GM23338 (cell line): ENCODE data around the gene OR5K2. TPM values are rescaled to one million over a fixed set of nuclear protein-coding genes. Genes with fewer than 3 reads are reported as not detected.

Experiments
- ATAC-seq: fragments of 200-7000 bp; cut with Tn5 transposase; 3 replicates; pipeline ENCODE4 v1.9.1; 2020
- DNase-seq: peaks from one replicate; pipeline ENCODE4 v3.0.0-alpha.2; 2015; ENCODE audit warnings: low spot score
- H2AFZ ChIP-seq: fragments of 200-600 bp; sonication (generic); 2 replicates; pipeline ENCODE4 v1.8.0; 2016; ENCODE audit warnings: antibody characterized with exemption, mild to moderate bottlenecking, moderate library complexity
- H3F3A ChIP-seq: fragments of 200-600 bp; sonication (generic); replicated peaks from 2 replicates; pipeline ENCODE4 v1.8.0; 2017; ENCODE audit warnings: antibody characterized with exemption, mixed run types, low read depth
- H3K27ac ChIP-seq: fragments of 200-600 bp; sonication (generic); 2 replicates; pipeline ENCODE4 v1.6.1; 2016; ENCODE audit warnings: low read depth
- H3K27me3 ChIP-seq: fragments of 200-600 bp; sonication (generic); 2 replicates; pipeline ENCODE4 v1.8.0; 2016; ENCODE audit warnings: mild to moderate bottlenecking, mixed run types, moderate library complexity; ENCODE audit not compliant: insufficient read depth
- H3K36me3 ChIP-seq: fragments of 200-600 bp; sonication (generic); 2 replicates; pipeline ENCODE4 v1.8.0; 2016; ENCODE audit warnings: mild to moderate bottlenecking; ENCODE audit not compliant: insufficient read depth
- H3K4me1 ChIP-seq: fragments of 200-600 bp; sonication (generic); 2 replicates; pipeline ENCODE4 v1.8.0; 2016; ENCODE audit warnings: mild to moderate bottlenecking, moderate library complexity; ENCODE audit not compliant: insufficient read depth
- H3K4me2 ChIP-seq: fragments of 200-600 bp; sonication (generic); 2 replicates; pipeline ENCODE4 v1.7.1; 2017; ENCODE audit warnings: mixed run types
- H3K4me3 ChIP-seq: fragments of 200-600 bp; sonication (generic); 2 replicates; pipeline ENCODE4 v1.6.1; 2016; ENCODE audit warnings: mixed run types
- H3K79me2 ChIP-seq: fragments of 200-600 bp; sonication (generic); replicated peaks from 2 replicates; pipeline ENCODE4 v1.8.0; 2017; ENCODE audit warnings: mild to moderate bottlenecking; ENCODE audit not compliant: insufficient read depth
- H3K9me2 ChIP-seq: fragments of 200-600 bp; sonication (generic); 2 replicates; pipeline ENCODE4 v1.8.0; 2017; ENCODE audit not compliant: insufficient read depth
- H4K20me1 ChIP-seq: fragments of 200-600 bp; sonication (generic); replicated peaks from 2 replicates; pipeline ENCODE4 v1.8.0; 2017; ENCODE audit warnings: mild to moderate bottlenecking; ENCODE audit not compliant: insufficient read depth
- H3K27ac Mint-ChIP-seq: 2 replicates; pipeline ENCODE4 v1.8.0; 2020; ENCODE audit warnings: inconsistent platforms, mild to moderate bottlenecking, moderate library complexity, mixed read lengths
- H3K27me3 Mint-ChIP-seq: 3 replicates; pipeline ENCODE4 v1.8.0; 2022; ENCODE audit warnings: low read depth, mild to moderate bottlenecking, moderate library complexity, mixed read lengths, inconsistent platforms; ENCODE audit not compliant: insufficient read depth, poor library complexity
- H3K36me3 Mint-ChIP-seq: 3 replicates; pipeline ENCODE4 v1.8.0; 2021; ENCODE audit warnings: low read depth, mild to moderate bottlenecking, inconsistent platforms, moderate library complexity, mixed read lengths
- H3K4me1 Mint-ChIP-seq: 3 replicates; pipeline ENCODE4 v1.8.0; 2020; ENCODE audit warnings: mild to moderate bottlenecking, inconsistent platforms, mixed read lengths
- H3K4me3 Mint-ChIP-seq: 3 replicates; pipeline ENCODE4 v1.8.0; 2021; ENCODE audit warnings: moderate library complexity, mild to moderate bottlenecking, inconsistent platforms, mixed read lengths
- H3K9me3 Mint-ChIP-seq: 3 replicates; pipeline ENCODE4 v1.8.0; 2020; ENCODE audit warnings: moderate library complexity, mild to moderate bottlenecking, inconsistent platforms, mixed read lengths
- CREB1 ChIP-seq: fragments of 250-450 bp; sonication (Bioruptor Pico); IDR thresholded peaks from 2 replicates; pipeline ENCODE4 v1.5.0; 2020; ENCODE audit warnings: low read depth, mild to moderate bottlenecking, moderate library complexity
- EZH2 ChIP-seq: fragments of 200-600 bp; sonication (generic); IDR thresholded peaks from one replicate; pipeline ENCODE4 v1.8.0; 2017; ENCODE audit warnings: antibody characterized with exemption, mild to moderate bottlenecking, low read depth; ENCODE audit not compliant: unreplicated experiment
- NANOG ChIP-seq: IDR thresholded peaks from 2 replicates; pipeline ENCODE4 v1.6.1; 2016; ENCODE audit warnings: antibody characterized with exemption, borderline replicate concordance
- POLR2AphosphoS5 ChIP-seq: IDR thresholded peaks from 2 replicates; pipeline ENCODE4 v1.6.1; 2016; ENCODE audit warnings: antibody characterized with exemption, low read depth
- STAT1 ChIP-seq: IDR thresholded peaks from one replicate; pipeline ENCODE4 v1.6.1; 2016; ENCODE audit warnings: antibody characterized with exemption; ENCODE audit not compliant: unreplicated experiment
- ZNF114 ChIP-seq: fragments of 250-450 bp; sonication (Bioruptor Pico); IDR thresholded peaks from 2 replicates; pipeline ENCODE4 v1.5.0; 2020; ENCODE audit warnings: mild to moderate bottlenecking, moderate library complexity
- ZNF331 ChIP-seq: fragments of 250-450 bp; sonication (Bioruptor Pico); IDR thresholded peaks from 2 replicates; pipeline ENCODE4 v1.5.0; 2020; ENCODE audit warnings: low read depth, mild to moderate bottlenecking, moderate library complexity
- polyA plus RNA-seq: library from polyadenylated mRNA; unstranded; fragments of >200 nt; fragmentation: Nextera tagmentation; extraction: Ambion mirVana; gene quantifications from 2 replicates; pipeline ENCODE4 v1.2.1, GENCODE V29; 2016
- total RNA-seq: library from RNA; depleted of rRNA; stranded (reverse); fragments of >200 nt; shearing (Covaris generic); gene quantifications from 2 replicates; pipeline ENCODE4 v1.2.3, GENCODE V29; 2014
- TF ChIP-seq, protein P1 (sequence below): IDR thresholded peaks from 2 replicates; pipeline ENCODE4 v1.6.1; 2016; ENCODE audit warnings: antibody characterized with exemption
- TF ChIP-seq, protein P2 (sequence below), 2 experiments: fragments of 200-600 bp in 1 of 2; sonication (generic) in 1 of 2; conservative IDR thresholded peaks; 2 replicates each; pipeline versions ENCODE4 v1.5.1 to v1.6.1; 2016 to 2017; ENCODE audit warnings: antibody characterized with exemption in 2 of 2, low read depth in 2 of 2, mild to moderate bottlenecking in 2 of 2, moderate library complexity in 1 of 2
- TF ChIP-seq, protein P3 (sequence below): IDR thresholded peaks from one replicate; pipeline ENCODE4 v1.6.1; 2018; ENCODE audit warnings: antibody characterized with exemption; ENCODE audit not compliant: unreplicated experiment

OR5K2 gene
- total and polyA plus RNA-seq, 2 experiments from 2014 or later = not detected

DNA sequence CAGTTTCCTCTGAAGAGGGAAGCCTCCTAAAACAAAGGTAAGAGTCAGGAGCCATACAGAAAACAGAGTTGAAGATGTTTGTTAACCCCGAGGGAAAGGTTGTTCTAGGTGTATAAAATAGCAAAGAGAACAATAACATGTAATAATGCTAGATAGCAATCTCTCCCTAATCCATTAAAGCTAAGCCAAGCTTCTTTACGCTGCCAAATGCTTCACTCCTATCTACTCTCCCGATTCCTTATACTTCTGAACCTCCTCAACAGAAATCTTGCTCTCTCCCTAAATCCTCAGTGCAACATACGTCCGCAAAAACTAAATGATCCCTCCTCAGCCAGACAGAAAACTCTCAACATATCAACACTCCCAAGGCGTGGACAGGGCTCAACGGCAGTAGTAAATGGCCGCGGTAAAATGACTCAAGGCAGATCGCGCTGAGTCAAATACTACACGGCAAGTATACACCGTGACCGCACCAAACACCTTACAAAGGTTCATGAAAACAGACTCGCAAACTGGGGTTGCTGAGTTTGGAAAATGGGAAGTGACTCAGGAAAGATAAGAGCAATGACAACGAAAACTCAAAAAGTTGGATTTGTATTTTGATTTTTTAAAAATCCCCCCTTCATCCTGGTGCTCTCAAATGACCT is 24.5 kb downstream of the OR5K2 start:
- Histone ChIP-seq H3K27ac (peak overlapping the region; percentile 79), H3K4me3 (peak overlapping the region; percentile 93), H3K36me3 (peaks cover 3% of the 10 kb centered on the region; the same call in 1 of the 2 replicates), H3K4me2 (peak overlapping the region; percentile 93), H3K27me3 (no peaks in the 10 kb centered on the region), H4K20me1 (peaks cover 10% of the 10 kb centered on the region), H3K9me2 (no peaks in the 10 kb centered on the region), H2AFZ (0 out of 2 replicates have a peak overlapping the region, but pooled peaks have one; percentile 44), H3F3A (no peaks in the 10 kb centered on the region), H3K79me2 (peaks cover 49% of the 10 kb centered on the region), H3K4me1 (peaks cover 21% of the 10 kb centered on the region)
- ATAC-seq (peak; percentile 45), DNase-seq (peak; percentile 60)
- Mint-ChIP-seq H3K27ac (peak overlapping the region; percentile 97), H3K4me1 (peaks cover 27% of the 10 kb centered on the region), H3K4me3 (peak overlapping the region; percentile 94), H3K36me3 (peaks cover 30% of the 10 kb centered on the region), H3K9me3 (no peaks in the 10 kb centered on the region), H3K27me3 (no peaks in the 10 kb centered on the region)
- TF ChIP-seq, protein P1, sequence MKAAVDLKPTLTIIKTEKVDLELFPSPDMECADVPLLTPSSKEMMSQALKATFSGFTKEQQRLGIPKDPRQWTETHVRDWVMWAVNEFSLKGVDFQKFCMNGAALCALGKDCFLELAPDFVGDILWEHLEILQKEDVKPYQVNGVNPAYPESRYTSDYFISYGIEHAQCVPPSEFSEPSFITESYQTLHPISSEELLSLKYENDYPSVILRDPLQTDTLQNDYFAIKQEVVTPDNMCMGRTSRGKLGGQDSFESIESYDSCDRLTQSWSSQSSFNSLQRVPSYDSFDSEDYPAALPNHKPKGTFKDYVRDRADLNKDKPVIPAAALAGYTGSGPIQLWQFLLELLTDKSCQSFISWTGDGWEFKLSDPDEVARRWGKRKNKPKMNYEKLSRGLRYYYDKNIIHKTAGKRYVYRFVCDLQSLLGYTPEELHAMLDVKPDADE = no peak
- TF ChIP-seq ZNF114 (CRISPR knock-in tag) (no peak), ZNF331 (no peak), POLR2AphosphoS5 (no peak), NANOG (no peak), CREB1 (CRISPR knock-in tag) (no peak), EZH2 (no peak), STAT1 (no peak)
- TF ChIP-seq, protein P2, sequence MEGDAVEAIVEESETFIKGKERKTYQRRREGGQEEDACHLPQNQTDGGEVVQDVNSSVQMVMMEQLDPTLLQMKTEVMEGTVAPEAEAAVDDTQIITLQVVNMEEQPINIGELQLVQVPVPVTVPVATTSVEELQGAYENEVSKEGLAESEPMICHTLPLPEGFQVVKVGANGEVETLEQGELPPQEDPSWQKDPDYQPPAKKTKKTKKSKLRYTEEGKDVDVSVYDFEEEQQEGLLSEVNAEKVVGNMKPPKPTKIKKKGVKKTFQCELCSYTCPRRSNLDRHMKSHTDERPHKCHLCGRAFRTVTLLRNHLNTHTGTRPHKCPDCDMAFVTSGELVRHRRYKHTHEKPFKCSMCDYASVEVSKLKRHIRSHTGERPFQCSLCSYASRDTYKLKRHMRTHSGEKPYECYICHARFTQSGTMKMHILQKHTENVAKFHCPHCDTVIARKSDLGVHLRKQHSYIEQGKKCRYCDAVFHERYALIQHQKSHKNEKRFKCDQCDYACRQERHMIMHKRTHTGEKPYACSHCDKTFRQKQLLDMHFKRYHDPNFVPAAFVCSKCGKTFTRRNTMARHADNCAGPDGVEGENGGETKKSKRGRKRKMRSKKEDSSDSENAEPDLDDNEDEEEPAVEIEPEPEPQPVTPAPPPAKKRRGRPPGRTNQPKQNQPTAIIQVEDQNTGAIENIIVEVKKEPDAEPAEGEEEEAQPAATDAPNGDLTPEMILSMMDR (conservative IDR thresholded peaks at IDR 0.05; ENCODE audit: low read depth in 2 of 2) = no peak
- TF ChIP-seq, protein P3, sequence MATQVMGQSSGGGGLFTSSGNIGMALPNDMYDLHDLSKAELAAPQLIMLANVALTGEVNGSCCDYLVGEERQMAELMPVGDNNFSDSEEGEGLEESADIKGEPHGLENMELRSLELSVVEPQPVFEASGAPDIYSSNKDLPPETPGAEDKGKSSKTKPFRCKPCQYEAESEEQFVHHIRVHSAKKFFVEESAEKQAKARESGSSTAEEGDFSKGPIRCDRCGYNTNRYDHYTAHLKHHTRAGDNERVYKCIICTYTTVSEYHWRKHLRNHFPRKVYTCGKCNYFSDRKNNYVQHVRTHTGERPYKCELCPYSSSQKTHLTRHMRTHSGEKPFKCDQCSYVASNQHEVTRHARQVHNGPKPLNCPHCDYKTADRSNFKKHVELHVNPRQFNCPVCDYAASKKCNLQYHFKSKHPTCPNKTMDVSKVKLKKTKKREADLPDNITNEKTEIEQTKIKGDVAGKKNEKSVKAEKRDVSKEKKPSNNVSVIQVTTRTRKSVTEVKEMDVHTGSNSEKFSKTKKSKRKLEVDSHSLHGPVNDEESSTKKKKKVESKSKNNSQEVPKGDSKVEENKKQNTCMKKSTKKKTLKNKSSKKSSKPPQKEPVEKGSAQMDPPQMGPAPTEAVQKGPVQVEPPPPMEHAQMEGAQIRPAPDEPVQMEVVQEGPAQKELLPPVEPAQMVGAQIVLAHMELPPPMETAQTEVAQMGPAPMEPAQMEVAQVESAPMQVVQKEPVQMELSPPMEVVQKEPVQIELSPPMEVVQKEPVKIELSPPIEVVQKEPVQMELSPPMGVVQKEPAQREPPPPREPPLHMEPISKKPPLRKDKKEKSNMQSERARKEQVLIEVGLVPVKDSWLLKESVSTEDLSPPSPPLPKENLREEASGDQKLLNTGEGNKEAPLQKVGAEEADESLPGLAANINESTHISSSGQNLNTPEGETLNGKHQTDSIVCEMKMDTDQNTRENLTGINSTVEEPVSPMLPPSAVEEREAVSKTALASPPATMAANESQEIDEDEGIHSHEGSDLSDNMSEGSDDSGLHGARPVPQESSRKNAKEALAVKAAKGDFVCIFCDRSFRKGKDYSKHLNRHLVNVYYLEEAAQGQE = no peak
